OCI-LY1 (cell line): ENCODE results near the gene TESPA1.

Experiments
- H2AFZ ChIP-seq: fragments of 200-600 bp; sonication (generic), shearing (Covaris generic); 2 replicates; pipeline ENCODE4 v1.6.0; 2014; ENCODE audit warnings: antibody characterized with exemption, mild to moderate bottlenecking, low read length
- H3F3A ChIP-seq: fragments of 200-600 bp; sonication (generic), shearing (Covaris generic); 2 replicates; pipeline ENCODE4 v1.6.0; 2014; ENCODE audit warnings: mild to moderate bottlenecking, antibody characterized with exemption, low read length, moderate library complexity; ENCODE audit not compliant: insufficient read depth
- H3K27ac ChIP-seq: fragments of 200-600 bp; sonication (generic); 2 replicates; pipeline ENCODE4 v1.5.1; 2014; ENCODE audit warnings: low read length, mixed run types, mild to moderate bottlenecking, low read depth; ENCODE audit not compliant: poor library complexity, severe bottlenecking
- H3K27me3 ChIP-seq: fragments of 200-600 bp; sonication (generic); 2 replicates; pipeline ENCODE4 v1.6.0; 2014; ENCODE audit warnings: antibody characterized with exemption, mild to moderate bottlenecking, low read length, moderate library complexity; ENCODE audit not compliant: insufficient read depth
- H3K36me3 ChIP-seq: fragments of 200-600 bp; sonication (generic); 2 replicates; pipeline ENCODE4 v1.6.1; 2014; ENCODE audit warnings: mild to moderate bottlenecking, antibody characterized with exemption, low read length, moderate library complexity, mixed read lengths; ENCODE audit not compliant: insufficient read depth
- H3K4me1 ChIP-seq: fragments of 200-600 bp; sonication (generic); 2 replicates; pipeline ENCODE4 v1.5.1; 2014; ENCODE audit warnings: mild to moderate bottlenecking, low read length, moderate library complexity; ENCODE audit not compliant: insufficient read depth, severe bottlenecking
- H3K4me2 ChIP-seq: fragments of 200-600 bp; sonication (generic), shearing (Covaris generic); 2 replicates; pipeline ENCODE4 v1.6.1; 2014; ENCODE audit warnings: low read length
- H3K4me3 ChIP-seq: fragments of 200-600 bp; sonication (generic); 2 replicates; pipeline ENCODE4 v1.5.1; 2014; ENCODE audit warnings: low read length, low read depth, mild to moderate bottlenecking, mixed read lengths; ENCODE audit not compliant: poor library complexity, severe bottlenecking
- H3K79me2 ChIP-seq: fragments of 200-600 bp; shearing (Covaris generic); 2 replicates; pipeline ENCODE4 v1.6.1; 2016; ENCODE audit warnings: mixed run types, low read length, mixed read lengths; ENCODE audit not compliant: insufficient read depth
- H3K9ac ChIP-seq: fragments of 200-600 bp; sonication (generic), shearing (Covaris generic); 2 replicates; pipeline ENCODE4 v1.6.1; 2014; ENCODE audit warnings: mild to moderate bottlenecking, low read length, mixed read lengths
- H3K9me2 ChIP-seq: fragments of 200-600 bp; sonication (generic), shearing (Covaris generic); 2 replicates; pipeline ENCODE4 v1.6.1; 2014; ENCODE audit warnings: low read depth, mild to moderate bottlenecking, low read length, mixed read lengths
- H3K9me3 ChIP-seq: fragments of 200-600 bp; shearing (Covaris generic); 2 replicates; pipeline ENCODE4 v1.6.1; 2014; ENCODE audit warnings: low read length, mixed read lengths
- H4K20me1 ChIP-seq: fragments of 200-600 bp; sonication (generic), shearing (Covaris generic); 2 replicates; pipeline ENCODE4 v1.6.0; 2016; ENCODE audit warnings: mild to moderate bottlenecking, low read length; ENCODE audit not compliant: insufficient read depth
- CTCF ChIP-seq: fragments of 200-600 bp; sonication (generic), shearing (Covaris generic); IDR thresholded peaks from 2 replicates; pipeline ENCODE4 v1.5.1; 2017; ENCODE audit warnings: mild to moderate bottlenecking, antibody characterized with exemption, low read length, moderate library complexity, mixed read lengths
- EZH2 ChIP-seq: fragments of 200-600 bp; sonication (generic), shearing (Covaris generic); IDR thresholded peaks from 2 replicates; pipeline ENCODE4 v1.8.0; 2017; ENCODE audit warnings: borderline replicate concordance, mixed run types, mild to moderate bottlenecking, antibody characterized with exemption, low read length, moderate library complexity, mixed read lengths

TESPA1 gene

GRCh38 chr12:54940727-54941315, 43.7 kb downstream of the TESPA1 start:
- no peaks in the 10 kb centered on the region for H3K9me3 ChIP-seq
- H2AFZ ChIP-seq, result no peak overlapping the region
- no peaks in the 10 kb centered on the region for H3K4me1 ChIP-seq
- TF ChIP-seq CTCF, result no peak
- no peaks in the 10 kb centered on the region for H3K27me3 ChIP-seq
- H3K36me3 ChIP-seq, result no peaks in the 10 kb centered on the region
- H3F3A ChIP-seq, result no peaks in the 10 kb centered on the region
- H3K27ac ChIP-seq, result no peak overlapping the region
- H4K20me1 ChIP-seq, result no peaks in the 10 kb centered on the region
- H3K4me3 ChIP-seq, result no peak overlapping the region
- no peaks in the 10 kb centered on the region for H3K9me2 ChIP-seq
- no peak overlapping the region for H3K9ac ChIP-seq
- H3K4me2 ChIP-seq, result no peak overlapping the region
- no peaks in the 10 kb centered on the region for H3K79me2 ChIP-seq

DNA sequence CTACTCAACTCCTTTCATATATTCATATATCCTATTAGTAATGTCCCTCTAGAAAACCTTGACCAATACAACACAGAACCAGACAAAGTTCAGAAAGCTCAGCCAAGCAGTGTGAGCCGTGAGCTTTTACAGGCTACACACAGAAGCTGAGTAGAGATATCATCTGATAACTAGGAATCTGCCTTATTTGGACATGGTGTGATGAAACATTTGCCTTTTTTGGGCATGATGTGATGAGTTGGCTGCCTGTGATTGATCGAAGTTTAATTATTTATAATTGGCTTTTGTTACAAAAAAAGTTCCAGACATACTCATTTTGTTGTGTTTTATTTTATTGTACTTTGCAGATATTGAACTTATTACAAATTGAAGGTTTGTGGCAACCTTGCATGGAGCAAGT, 46.6 kb downstream of the TESPA1 start:
- no peak for TF ChIP-seq CTCF
- TF ChIP-seq EZH2, result no peak
- H3K9me3 ChIP-seq, result no peaks in the 10 kb centered on the region
- H3K9me2 ChIP-seq, result no peaks in the 10 kb centered on the region
- H3K27ac ChIP-seq, result no peak overlapping the region
- no peaks in the 10 kb centered on the region for H3F3A ChIP-seq
- H2AFZ ChIP-seq, result no peak overlapping the region
- no peaks in the 10 kb centered on the region for H3K79me2 ChIP-seq
- H3K9ac ChIP-seq, result no peak overlapping the region
- no peaks in the 10 kb centered on the region for H3K4me1 ChIP-seq
- H3K36me3 ChIP-seq, result no peaks in the 10 kb centered on the region
- H3K4me3 ChIP-seq, result no peak overlapping the region
- H3K4me2 ChIP-seq, result no peak overlapping the region
- no peaks in the 10 kb centered on the region for H3K27me3 ChIP-seq
- no peaks in the 10 kb centered on the region for H4K20me1 ChIP-seq

DNA sequence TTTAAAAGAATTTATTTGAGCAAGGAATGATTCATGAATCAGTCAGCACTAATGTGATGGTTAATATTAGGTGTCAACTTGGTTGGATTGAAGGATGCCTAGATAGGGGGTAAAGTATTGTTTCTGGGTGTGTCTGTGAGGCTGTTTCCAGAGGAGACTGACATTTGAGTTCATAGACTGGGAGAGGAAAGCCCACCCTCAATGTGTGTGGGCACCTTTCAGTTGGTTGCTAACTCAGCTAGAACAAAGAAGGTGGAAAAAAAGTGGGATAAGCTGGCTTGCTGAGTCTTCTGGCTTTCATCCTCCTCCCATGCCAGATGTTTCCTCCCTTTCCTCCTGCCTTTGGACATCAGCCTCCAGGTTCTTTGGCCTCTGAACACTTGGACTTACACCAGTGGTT, 47.2 kb downstream of the TESPA1 start:
- H3K4me1 ChIP-seq, result no peaks in the 10 kb centered on the region
- no peaks in the 10 kb centered on the region for H4K20me1 ChIP-seq
- no peak overlapping the region for H2AFZ ChIP-seq
- H3K27me3 ChIP-seq, result no peaks in the 10 kb centered on the region
- no peak overlapping the region for H3K27ac ChIP-seq
- no peaks in the 10 kb centered on the region for H3K36me3 ChIP-seq
- no peak overlapping the region for H3K4me3 ChIP-seq
- no peaks in the 10 kb centered on the region for H3K79me2 ChIP-seq
- H3K9me3 ChIP-seq, result no peaks in the 10 kb centered on the region
- H3K9me2 ChIP-seq, result no peaks in the 10 kb centered on the region
- no peak overlapping the region for H3K9ac ChIP-seq
- TF ChIP-seq CTCF, result no peak
- TF ChIP-seq EZH2, result no peak
- no peak overlapping the region for H3K4me2 ChIP-seq
- H3F3A ChIP-seq, result no peaks in the 10 kb centered on the region
